ENCODE data around the gene CMYA5.

CMYA5 gene

GRCh38 chr5:79834754-79835714 lies 145.4 kb downstream of the CMYA5 start:
- no peak for DNase-seq (ENCODE audit: low read depth)
- no peak for TF ChIP-seq CTCF (IDR thresholded peaks at IDR 0.05; ENCODE audit: control insufficient read depth, insufficient read depth, low read depth, low read length, missing control alignments)
- H3K4me3 ChIP-seq (ENCODE audit: control insufficient read depth, low read depth, low read length) = no peak overlapping the region

- DNase-seq (ENCODE audit: low read depth) = no peak
- no peak for TF ChIP-seq CTCF (IDR thresholded peaks at IDR 0.05; ENCODE audit: control insufficient read depth, insufficient read depth, low read depth, low read length, missing control alignments)
- no peak overlapping the region for H3K4me3 ChIP-seq (ENCODE audit: control insufficient read depth, low read depth, low read length)
Measured at GRCh38 chr5:79837761-79838551, 148.3 kb downstream of the CMYA5 start.

GRCh38 chr5:79840084-79840990 lies 150.7 kb downstream of the CMYA5 start:
- no peak overlapping the region for H3K4me3 ChIP-seq (ENCODE audit: control insufficient read depth, low read depth, low read length)
- no peak for DNase-seq (ENCODE audit: low read depth)
- no peak for TF ChIP-seq CTCF (IDR thresholded peaks at IDR 0.05; ENCODE audit: control insufficient read depth, insufficient read depth, low read depth, low read length, missing control alignments)

- TF ChIP-seq CTCF (IDR thresholded peaks at IDR 0.05; ENCODE audit: control insufficient read depth, insufficient read depth, low read depth, low read length, missing control alignments) = no peak
- no peak overlapping the region for H3K4me3 ChIP-seq (ENCODE audit: control insufficient read depth, low read depth, low read length)
- DNase-seq (ENCODE audit: low read depth) = no peak
Measured at GRCh38 chr5:79841172-79841571, 151.5 kb downstream of the CMYA5 start.

GRCh38 chr5:79842006-79842881 lies 152.6 kb downstream of the CMYA5 start:
- H3K4me3 ChIP-seq (ENCODE audit: control insufficient read depth, low read depth, low read length) = no peak overlapping the region
- TF ChIP-seq CTCF (IDR thresholded peaks at IDR 0.05; ENCODE audit: control insufficient read depth, insufficient read depth, low read depth, low read length, missing control alignments) = no peak
- no peak for DNase-seq (ENCODE audit: low read depth)
